Spleen (tissue), 7 donors: ENCODE data around the gene TRIM7.

Experiments
- POLR2A ChIP-seq, 3 donors: fragments of 450-650 bp; IDR thresholded peaks; one replicate each; pipeline ENCODE4 v1.5.1; 2017; ENCODE audit warnings: antibody characterized with exemption in 3 of 3, mild to moderate bottlenecking in 1 of 3
- POLR2AphosphoS5 ChIP-seq, 3 donors: sonication (generic); formaldehyde crosslinking; IDR thresholded peaks; one replicate each; pipeline ENCODE4 v1.5.1; 2017; ENCODE audit warnings: antibody characterized with exemption in 3 of 3
- TF ChIP-seq, protein P1 (sequence below), 11 experiments: fragments of 200-600 bp in 7 of 11; fragments of 450-650 bp in 4 of 11; sonication (generic) in 4 of 11; IDR thresholded peaks in 8 of 11; conservative IDR thresholded peaks in 3 of 11; 1 replicate in 7 of 11; 2 replicates in 4 of 11; pipeline versions ENCODE4 v1.4.0 to v1.8.0; 2016 to 2021; ENCODE audit warnings: antibody characterized with exemption in 11 of 11, inconsistent platforms in 4 of 11, mild to moderate bottlenecking in 1 of 11
- donor health status: DM: no; HTN: no; CAD: no; lungs with moderate emphysema.
- donor health status: DM: no; HTN: no; CAD: no.
- donor health status: DM: no; HTN: no; CAD: no.

DNA sequence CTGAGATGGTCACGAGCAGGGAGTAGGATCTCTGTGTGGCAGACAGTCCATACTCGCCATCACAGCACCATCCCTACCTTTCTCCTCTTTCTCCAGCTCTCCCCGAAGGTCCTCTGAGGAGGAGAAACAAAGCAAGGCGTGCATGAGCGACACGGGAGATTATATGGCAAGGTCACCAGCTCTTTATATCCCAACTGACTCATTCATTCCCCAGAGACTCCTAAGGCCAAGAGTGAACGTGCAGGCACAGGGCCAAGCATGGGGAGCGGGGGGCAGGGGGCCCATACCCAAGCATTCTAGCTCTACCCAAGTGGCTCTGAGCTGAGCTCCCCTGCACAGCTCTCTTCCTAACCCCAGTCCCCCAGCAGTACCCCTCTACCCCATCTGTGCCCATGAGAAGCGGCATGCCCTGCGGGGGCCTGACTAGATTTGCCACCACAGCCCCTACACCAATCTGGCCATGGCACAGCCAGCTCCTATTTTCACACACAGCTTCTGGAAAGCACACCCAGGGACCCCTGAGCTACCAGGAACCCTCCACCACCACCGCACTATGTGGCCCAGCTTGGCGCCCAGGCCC is 6.8 kb downstream of the TRIM7 start:
- TF ChIP-seq, protein P1, sequence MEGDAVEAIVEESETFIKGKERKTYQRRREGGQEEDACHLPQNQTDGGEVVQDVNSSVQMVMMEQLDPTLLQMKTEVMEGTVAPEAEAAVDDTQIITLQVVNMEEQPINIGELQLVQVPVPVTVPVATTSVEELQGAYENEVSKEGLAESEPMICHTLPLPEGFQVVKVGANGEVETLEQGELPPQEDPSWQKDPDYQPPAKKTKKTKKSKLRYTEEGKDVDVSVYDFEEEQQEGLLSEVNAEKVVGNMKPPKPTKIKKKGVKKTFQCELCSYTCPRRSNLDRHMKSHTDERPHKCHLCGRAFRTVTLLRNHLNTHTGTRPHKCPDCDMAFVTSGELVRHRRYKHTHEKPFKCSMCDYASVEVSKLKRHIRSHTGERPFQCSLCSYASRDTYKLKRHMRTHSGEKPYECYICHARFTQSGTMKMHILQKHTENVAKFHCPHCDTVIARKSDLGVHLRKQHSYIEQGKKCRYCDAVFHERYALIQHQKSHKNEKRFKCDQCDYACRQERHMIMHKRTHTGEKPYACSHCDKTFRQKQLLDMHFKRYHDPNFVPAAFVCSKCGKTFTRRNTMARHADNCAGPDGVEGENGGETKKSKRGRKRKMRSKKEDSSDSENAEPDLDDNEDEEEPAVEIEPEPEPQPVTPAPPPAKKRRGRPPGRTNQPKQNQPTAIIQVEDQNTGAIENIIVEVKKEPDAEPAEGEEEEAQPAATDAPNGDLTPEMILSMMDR (IDR thresholded peaks at IDR 0.05 in 8 of 11, conservative IDR thresholded peaks at IDR 0.05 in 3 of 11), result no peak
- no peak for TF ChIP-seq POLR2AphosphoS5 (IDR thresholded peaks at IDR 0.05)
- TF ChIP-seq POLR2A (IDR thresholded peaks at IDR 0.05), result no peak
